A204.1 (cell line): ENCODE results near the gene GLRX.
"Not testable (repeated sequence)": the region's sequence is repeated elsewhere in the genome, so short reads cannot be mapped to it uniquely, and the experiment has no call there.

Experiments
- FAIRE-seq: peaks from 2 replicates; lab custom pipeline; 2012; peaks lifted over from hg19 to GRCh38; lab: Jason Lieb, UNC

GLRX gene

GRCh38 chr5:95822542-95823181 is at the start of gene GLRX:
TSS of gene GLRX (minus strand) at chr5:95822726. CDS start at chr5:95822662, 64 bp downstream.
- FAIRE-seq, result peak; percentile 79

DNA sequence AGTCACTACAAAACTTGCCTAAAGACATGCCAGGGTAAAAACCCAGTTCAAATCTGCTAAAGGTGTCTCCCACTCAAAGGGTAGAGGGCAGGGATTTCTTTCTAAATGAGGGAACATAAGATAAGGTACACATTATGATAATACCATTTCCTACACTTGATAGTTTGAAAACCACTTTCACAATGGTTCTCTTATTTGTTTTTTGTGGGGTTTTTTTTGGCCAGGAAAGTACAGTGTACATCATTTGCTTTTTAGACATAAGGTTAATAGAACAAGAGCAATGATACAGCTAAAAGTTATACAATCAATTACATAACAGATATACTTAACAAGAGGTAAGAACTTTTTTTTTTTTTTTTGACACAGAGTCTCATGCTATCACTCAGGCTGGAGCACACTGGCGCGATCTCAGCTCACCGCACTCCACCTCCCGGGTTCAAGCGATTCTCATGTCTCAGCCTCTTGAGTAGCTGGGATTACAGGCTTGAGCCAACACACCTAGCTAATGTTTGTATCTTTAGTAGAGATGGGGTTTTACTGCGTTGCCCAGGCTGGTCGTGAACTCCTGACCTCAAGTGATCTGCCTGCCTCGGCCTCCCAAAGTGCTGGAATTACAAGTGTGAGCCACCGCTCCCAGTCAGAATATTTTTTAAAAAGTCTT is 48.8 kb upstream of the GLRX start:
- no peak for FAIRE-seq

DNA sequence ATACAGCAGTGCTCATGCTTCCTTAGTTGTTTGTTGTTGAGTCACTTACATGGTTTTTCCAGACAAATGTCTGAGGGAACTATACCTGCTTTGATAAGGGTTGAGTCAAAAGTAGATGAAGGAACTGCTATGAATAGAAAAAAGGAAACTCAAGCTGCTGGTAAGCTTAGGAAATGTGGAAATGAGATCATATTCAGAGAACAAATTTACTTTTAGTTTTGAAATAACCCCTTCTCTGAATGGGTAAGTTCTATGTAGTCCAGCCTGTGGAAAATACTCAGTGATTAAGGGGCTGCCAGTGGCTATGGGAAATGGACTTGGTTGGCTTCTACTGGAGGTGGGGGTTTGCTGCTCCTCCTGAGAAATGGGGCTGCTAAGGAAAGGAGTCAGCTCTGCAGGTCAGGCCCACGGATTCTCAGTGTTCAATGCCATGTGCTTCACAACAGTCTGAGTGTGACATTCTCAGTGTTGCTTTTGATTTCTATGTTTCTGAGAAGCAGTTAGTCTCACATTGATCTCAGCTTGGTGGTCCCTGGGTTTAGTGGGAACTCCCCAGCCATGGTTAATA is 47.7 kb upstream of the GLRX start:
- no peak for FAIRE-seq

DNA sequence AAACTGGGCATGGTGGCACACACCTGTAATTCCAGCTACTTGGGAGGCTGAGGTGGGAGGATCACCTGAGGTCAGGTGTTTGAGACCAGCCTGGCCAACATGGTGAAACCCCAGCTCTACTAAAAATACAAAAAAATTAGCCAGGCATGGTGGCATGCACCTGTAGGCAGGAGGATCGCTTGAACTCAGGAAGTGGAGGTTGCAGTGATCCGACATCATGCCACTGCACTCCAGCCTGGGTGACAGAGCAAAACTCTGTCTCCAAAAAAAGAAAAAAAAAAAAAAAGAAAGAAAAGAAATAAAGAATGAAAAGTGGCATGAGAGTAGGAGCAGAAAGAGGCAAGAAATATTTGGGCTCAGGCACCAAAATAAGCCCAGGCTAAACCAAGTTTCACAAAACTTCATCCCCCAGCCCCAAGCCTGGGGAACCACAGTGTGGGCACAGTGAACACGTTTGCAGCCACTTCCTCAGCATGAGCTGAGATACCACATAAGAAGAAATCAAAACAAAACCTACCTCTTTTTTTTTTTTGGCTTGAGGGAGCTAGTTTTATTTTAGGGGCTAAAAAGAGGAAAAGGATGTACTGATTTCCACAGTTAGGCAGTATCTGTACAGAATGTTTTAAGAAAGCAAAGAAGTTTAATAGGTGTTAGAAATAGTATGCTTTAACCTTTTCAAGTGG is 46.8 kb upstream of the GLRX start:
- FAIRE-seq, result not testable (repeated sequence)

- no peak for FAIRE-seq
Measured at GRCh38 chr5:95868136-95868535, 45.6 kb upstream of the GLRX start.

- no peak for FAIRE-seq
Measured at GRCh38 chr5:95866435-95867040, 44.0 kb upstream of the GLRX start.

GRCh38 chr5:95864944-95865504 is 42.5 kb upstream of the GLRX start:
- FAIRE-seq, result no peak

GRCh38 chr5:95864456-95864855 is 41.9 kb upstream of the GLRX start:
- no peak for FAIRE-seq

GRCh38 chr5:95863383-95863757 is 40.8 kb upstream of the GLRX start:
- no peak for FAIRE-seq

- FAIRE-seq, result no peak
Measured at GRCh38 chr5:95862671-95863382, 40.3 kb upstream of the GLRX start.

DNA sequence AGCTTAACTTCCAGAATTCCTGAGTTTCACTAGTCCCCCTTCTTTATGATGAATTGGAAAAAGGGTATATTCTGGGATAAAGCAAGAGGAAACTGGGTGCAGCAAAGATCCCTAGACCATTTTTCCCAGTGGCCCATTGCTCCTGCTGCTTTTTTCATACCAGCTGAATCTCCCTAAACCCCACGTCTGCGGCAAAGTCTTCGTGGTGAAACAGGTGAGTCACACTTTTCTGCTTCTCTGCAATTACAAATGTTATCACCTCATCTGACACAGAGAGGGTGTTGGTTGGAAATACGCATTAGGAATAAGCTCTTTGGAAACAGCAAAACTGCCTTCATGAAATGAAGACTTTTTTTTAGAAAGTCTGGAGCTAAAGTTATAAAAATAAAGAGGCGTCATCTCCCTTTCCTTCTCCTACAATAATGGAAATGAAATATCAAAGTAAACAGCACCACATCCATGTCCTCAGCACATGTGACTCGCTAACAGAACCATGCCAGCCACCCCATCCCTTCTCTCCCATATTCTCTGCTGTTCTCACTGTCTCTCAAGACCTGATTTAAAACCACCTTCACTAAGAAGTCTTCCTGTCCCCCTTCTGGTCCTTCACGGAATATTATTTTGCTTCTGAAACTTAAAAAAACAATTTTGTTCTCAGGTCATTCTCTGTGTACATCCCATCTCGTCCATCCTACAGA is 39.5 kb upstream of the GLRX start:
- no peak for FAIRE-seq

- FAIRE-seq, result no peak
Measured at GRCh38 chr5:95861221-95861863, 38.8 kb upstream of the GLRX start.

DNA sequence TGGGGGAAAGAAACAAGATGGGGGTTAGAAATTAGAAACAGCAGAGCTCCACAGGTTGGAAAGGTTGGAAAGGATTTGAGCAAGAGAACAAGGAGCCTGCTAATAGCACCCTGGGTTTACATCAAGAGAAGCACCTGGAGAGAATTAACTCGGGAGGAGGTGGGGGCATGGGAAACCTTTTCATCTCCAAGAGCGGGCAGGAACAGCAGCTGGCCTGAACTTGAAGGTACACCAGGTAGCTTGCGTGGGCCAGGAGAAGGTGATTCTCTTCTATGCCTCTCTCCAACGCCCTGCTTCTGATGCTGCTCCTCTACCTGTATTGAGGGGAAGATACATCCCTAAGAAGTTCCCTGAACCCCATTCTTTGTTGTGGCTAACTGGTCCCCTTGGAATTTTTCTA is 37.1 kb upstream of the GLRX start:
- no peak for FAIRE-seq

DNA sequence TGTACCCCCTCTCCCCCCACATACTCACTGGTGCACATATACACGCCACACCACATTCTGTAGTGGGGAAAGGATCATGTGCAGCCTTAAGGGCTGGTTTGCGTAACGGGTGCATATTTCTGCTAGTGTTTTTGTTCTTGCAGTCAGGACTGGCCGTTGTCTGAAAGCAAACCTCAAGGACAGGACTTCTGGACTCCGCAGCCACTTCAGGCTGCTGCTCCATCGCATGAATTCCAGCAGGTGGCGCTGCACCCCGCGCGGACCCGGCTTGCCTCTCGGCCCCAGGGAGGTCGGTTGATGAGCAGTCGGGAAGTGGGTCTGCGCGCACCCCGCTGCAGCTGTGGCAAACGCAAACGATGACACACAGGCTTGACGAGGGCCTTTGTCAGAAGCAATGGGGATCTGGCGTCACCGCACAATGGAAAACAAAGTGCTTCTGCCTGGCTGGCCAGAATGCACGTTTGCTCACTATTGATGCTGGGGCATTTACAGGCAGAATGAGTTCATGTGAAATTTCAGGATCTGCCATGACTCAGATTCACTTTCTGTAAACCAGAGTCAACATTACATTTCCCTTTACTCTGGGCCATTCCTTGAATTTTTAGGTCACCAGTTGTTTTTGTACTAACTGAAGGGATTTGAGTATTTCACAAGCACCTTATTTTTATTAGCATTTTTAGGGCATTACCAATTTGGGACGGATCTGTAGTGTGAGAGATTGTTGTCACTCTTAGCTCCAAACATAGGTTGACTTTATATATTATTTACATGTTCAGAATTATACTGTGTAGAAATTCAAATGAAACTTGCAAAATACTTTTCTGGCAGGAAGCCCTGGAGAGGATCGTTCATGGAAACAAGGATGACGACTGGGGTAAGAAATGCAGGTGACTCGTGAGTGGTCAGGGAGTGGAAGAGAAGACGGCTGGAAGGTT is 36.4 kb upstream of the GLRX start:
- FAIRE-seq, result no peak

- FAIRE-seq, result no peak
Measured at GRCh38 chr5:95858023-95858461, 35.5 kb upstream of the GLRX start.

- no peak for FAIRE-seq
Measured at GRCh38 chr5:95857185-95857945, 34.8 kb upstream of the GLRX start.

DNA sequence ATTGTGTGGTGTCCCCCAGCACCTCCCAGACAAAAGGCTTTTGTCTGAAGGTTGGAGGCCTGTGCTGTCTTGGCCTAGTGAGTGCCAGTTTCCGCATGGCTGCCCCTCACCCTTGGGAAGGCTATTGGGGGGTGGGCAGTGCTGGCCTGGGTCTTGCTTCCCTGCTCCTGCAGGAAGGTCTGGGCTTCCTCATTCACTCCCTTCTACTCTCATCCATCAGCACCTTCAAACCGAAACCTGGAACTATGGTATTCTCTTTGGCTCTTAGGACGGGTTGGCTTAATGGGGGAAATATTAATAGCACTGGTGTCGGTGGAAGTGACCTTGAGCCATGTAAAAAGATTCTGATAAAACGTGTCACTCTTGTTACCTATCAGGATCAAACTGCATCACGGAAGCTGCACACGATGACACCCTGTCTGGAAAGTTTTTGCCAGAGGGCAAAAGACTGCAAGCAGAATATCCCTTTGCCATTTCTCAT is 34.0 kb upstream of the GLRX start:
- no peak for FAIRE-seq

GRCh38 chr5:95853490-95853889 is 31.0 kb upstream of the GLRX start:
- FAIRE-seq, result no peak

- no peak for FAIRE-seq
Measured at GRCh38 chr5:95852567-95852966, 30.0 kb upstream of the GLRX start.
